Measurements from ENCODE around the gene RBM19.
A peak's percentile ranks its signal among the peaks of the same experiment; 100 is the strongest.
"Not testable (repeated sequence)": the region's sequence is repeated elsewhere in the genome, so short reads cannot be mapped to it uniquely, and the experiment has no call there.

RBM19 gene

GRCh38 chr12:113930249-113930648 lies 35.9 kb downstream of the RBM19 start:
- no peak for DNase-seq

GRCh38 chr12:113929312-113929989 lies 36.7 kb downstream of the RBM19 start:
- no peak for DNase-seq

GRCh38 chr12:113926788-113927187 lies 39.3 kb downstream of the RBM19 start:
- DNase-seq = no peak

GRCh38 chr12:113924341-113924740 lies 41.8 kb downstream of the RBM19 start:
- no peak for DNase-seq

- no peak for DNase-seq
Measured at GRCh38 chr12:113923251-113923650, 42.9 kb downstream of the RBM19 start.

GRCh38 chr12:113921430-113921829 lies 44.7 kb downstream of the RBM19 start:
- no peak for DNase-seq

GRCh38 chr12:113919791-113920190 lies 46.3 kb downstream of the RBM19 start:
- no peak for DNase-seq

- DNase-seq = no peak
Measured at GRCh38 chr12:113918306-113918705, 47.8 kb downstream of the RBM19 start.

GRCh38 chr12:113917393-113917792 lies 48.7 kb downstream of the RBM19 start:
- no peak for DNase-seq

- no peak for DNase-seq
Measured at GRCh38 chr12:113914806-113915205, 51.3 kb downstream of the RBM19 start.

- DNase-seq = no peak
Measured at GRCh38 chr12:113914176-113914575, 51.9 kb downstream of the RBM19 start.

- peak; percentile 58 for DNase-seq
Measured at GRCh38 chr12:113912760-113913329, 53.3 kb downstream of the RBM19 start.

GRCh38 chr12:113911971-113912759 lies 54.0 kb downstream of the RBM19 start:
- no peak for DNase-seq

- DNase-seq = no peak
Measured at GRCh38 chr12:113910751-113911272, 55.3 kb downstream of the RBM19 start.

GRCh38 chr12:113909776-113910420 lies 56.2 kb downstream of the RBM19 start:
- DNase-seq = no peak

- no peak for DNase-seq
Measured at GRCh38 chr12:113908584-113909100, 57.5 kb downstream of the RBM19 start.

- DNase-seq = no peak
Measured at GRCh38 chr12:113907446-113908180, 58.5 kb downstream of the RBM19 start.

- DNase-seq = no peak
Measured at GRCh38 chr12:113906411-113907200, 59.5 kb downstream of the RBM19 start.

GRCh38 chr12:113905829-113906228 lies 60.3 kb downstream of the RBM19 start:
- DNase-seq = no peak

- DNase-seq = no peak
Measured at GRCh38 chr12:113903381-113903863, 62.7 kb downstream of the RBM19 start.

- not testable (repeated sequence) for DNase-seq
Measured at GRCh38 chr12:113901319-113901718, 64.8 kb downstream of the RBM19 start.
